Frontal cortex (tissue), 4 donors: Measurements from ENCODE around the gene PLXNB1. TPM values are rescaled to one million over a fixed set of nuclear protein-coding genes. Genes with fewer than 3 reads are reported as not detected.

Source experiments
- DNase-seq, 2 donors: peaks; one replicate each; pipeline ENCODE4 v3.0.0; 2012; ENCODE audit warnings: low spot score in 2 of 2
- FAIRE-seq: peaks from 2 replicates; lab custom pipeline; 2012; peaks lifted over from hg19 to GRCh38; lab: Jason Lieb, UNC
- total RNA-seq: library from RNA; depleted of rRNA; stranded (reverse); fragments of >200 nt; gene quantifications from one replicate; pipeline ENCODE4 v1.2.3, GENCODE V29; 2014
- donor health status: control.
- donor health status: control.
- donor health status: control.

Gene PLXNB1
- total RNA-seq, 1 donor from 2014 or later: 32.2 TPM

DNA sequence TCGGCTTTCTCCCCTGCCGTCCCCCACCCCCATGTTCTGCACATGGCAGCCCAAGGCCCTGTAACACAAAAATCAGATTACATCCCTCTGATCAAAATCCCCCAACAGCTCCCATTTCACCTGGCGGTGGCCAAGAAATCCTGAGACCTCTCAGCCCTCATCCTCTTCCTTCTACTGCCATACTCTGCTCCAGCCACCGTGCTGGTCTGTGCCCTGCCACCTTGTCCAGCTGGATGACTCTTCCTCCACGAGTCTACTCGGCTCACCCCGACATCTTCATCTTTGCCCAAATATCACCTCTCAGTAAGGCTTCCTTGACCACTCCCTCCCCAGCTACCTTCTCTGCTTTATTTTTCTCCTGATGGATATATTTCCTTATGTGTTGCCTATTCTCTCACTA is 7.0 kb upstream of the PLXNB1 start:
- DNase-seq (no peak), FAIRE-seq (no peak)

DNA sequence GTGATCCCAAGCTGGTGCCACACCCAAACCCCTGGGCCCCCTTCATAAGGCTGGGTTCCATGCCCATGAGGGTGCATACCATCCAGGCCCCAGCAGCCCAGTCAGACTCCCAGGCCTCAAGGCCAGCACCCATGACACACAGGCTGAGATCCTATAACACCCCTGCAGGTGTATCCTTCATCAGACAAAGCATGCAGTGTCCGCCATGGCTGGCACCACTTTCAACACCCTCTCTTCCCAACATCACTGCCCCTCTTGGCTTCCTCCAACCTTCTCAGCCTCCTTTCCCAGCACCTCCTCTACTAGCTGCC is 6.5 kb upstream of the PLXNB1 start:
- no peak for FAIRE-seq

DNA sequence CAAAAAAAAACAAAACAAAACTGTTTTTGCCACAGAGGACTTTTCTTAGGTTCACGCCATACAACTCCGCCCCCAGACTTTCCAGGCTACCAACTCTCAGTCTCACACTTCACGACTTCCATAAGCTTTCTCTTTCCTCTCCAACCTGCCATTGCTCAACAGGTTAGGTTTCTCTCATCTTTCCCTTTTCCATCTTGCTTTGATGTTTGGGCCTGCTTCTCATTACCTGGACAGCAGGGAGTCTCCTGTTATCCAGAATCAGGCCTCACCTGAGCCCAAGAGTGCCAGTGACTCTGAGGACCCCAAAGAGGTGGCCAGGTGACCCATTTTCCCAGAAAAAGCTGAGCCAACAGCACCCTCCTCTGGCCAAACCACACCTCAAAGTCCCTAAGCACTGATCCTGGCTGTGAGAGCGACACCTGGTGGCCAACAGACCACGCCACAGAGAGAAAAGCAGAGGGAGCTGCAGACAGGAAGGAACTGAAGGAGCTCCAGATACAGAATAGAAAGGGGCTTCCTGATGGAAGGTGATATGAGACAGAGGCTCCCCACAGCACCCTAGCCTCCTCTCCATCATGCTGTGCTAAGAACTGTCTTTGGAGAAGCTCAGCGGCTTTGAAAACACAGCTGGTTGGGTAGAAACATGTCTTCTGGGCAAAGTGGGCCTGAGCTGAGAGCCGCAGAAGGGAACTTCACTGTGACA is 6.0 kb upstream of the PLXNB1 start:
- FAIRE-seq: no peak

More for the DNA sequence above, 6.5 kb upstream of the PLXNB1 start:
- no peak for DNase-seq

DNA sequence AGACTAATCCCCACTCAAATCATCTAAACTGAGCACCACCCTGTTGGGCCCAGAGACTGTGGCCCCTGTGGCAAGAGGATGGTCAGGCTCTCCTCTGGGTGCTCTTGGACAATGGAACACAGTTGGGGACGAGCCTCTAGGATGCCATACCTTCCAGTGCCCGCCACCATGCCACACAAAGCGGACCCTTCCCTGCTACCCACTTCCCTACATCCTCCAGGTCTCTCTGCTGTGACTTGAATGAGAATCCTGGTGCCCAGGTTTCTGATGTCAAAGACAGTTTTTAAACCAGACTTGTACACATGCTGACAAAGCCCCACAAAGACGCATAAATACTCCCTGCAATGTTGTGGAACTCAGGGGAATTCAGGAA is 5.3 kb upstream of the PLXNB1 start:
- FAIRE-seq: no peak
- no peak for DNase-seq

More for the DNA sequence above, 6.0 kb upstream of the PLXNB1 start:
- DNase-seq: peak; percentile 81 to 85

DNA sequence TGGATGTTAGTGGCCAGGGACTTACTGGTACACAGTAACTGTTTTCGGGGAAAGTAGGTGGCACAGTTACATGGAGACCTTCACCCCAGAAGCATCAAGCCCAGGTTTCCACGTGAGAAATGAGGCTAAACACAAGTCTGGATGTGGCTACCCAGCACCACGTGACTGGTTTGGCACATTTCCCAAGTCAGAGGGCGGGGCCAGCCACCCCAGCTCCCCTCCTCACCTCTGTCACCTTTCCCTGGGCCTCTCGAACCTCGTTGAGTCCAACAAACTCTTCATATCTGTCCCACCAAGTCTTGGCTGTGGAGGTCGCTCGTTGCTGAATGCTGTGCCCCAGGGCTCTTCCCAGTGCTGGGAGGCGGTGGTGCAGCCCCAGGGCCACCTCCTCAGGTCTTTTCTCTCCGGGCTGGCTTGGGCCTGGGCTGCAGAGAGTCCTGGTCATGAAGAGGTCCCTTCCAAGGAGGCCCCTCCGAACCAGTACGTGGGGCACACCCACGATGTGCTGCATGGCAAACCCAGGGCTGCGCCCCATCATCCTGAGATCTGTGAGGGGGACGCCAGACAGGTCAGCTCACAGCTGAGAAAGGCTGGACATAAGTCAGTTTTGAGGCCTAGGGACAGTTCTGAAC is 4.8 kb upstream of the PLXNB1 start:
- FAIRE-seq (no peak), DNase-seq (no peak)

DNA sequence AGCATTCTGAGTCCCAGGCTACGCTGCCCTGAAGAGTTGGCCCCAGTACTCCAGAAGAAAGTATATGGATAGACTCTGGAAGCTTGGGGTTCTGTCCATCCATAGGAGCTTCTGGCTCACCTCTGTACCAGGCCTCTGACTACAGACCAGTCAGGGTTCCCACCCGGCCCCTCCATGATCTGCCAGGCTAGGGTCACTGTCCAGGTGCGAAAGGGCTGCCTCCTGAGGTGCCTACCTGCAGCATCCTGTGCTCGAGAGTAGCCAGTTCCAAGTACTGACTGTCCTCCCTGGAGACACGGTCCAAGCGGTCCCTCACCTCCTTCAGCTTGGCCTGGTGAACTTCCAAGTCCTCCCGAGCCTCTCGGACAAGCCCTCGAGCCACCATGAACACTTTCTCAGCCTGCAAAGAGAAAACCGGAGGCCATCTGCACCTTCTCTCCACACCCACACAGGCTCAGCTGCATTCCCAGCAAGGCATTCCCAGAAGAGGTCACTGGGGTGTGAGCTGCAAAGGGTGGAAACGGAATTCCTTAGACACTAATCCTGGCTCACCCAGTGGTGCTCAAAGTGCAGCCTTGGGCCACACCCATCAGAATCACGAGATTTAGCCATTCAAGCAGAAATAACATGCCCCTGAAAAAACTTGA is 3.7 kb upstream of the PLXNB1 start:
- no peak for FAIRE-seq
- no peak for DNase-seq

DNA sequence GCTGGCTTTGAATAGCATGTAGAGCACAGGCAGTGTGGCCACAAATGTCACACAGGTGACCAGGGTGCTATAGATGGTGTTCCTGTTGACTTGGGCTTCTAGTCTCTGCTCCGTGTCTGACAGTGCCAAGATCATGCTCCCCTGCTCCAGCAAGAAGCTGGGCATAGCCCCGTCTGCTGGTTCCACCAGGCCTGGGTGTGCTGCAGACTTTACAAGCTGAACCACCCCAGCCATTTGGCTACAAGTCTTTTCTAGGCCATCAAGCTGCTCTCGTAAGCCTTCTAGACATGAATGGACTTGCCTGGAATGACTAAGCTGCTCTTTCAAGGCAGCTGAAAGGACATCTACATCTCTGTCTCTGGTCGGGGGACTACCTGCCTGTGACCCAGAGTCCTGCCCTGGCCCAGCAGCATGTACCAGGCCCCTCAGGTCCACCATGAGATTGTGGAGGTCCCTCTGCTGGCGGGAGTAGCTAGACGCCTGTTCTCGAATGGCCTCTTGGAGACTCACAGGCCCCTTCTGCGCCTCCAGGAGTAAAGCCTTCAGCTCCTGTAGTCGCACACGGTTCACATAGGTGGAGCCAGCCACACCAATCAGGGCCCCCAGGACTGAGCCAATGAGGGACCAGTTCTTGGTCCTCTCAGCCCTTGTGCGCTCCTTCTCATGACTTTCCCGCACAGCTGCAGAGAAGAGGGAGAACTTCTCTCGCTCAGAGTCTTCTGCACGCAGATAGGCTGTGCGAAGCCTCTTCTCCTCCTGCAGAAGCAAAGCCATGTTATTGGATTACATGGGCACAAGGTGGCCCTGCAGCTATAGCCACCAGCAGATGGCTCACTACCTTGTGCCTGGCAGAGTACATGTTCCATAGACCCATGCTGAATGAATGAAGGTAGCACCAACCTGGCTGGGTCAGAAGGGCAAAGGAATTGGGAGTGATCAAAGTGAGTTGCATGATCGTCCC is 2.8 kb upstream of the PLXNB1 start:
- FAIRE-seq: no peak
- DNase-seq: no peak

DNA sequence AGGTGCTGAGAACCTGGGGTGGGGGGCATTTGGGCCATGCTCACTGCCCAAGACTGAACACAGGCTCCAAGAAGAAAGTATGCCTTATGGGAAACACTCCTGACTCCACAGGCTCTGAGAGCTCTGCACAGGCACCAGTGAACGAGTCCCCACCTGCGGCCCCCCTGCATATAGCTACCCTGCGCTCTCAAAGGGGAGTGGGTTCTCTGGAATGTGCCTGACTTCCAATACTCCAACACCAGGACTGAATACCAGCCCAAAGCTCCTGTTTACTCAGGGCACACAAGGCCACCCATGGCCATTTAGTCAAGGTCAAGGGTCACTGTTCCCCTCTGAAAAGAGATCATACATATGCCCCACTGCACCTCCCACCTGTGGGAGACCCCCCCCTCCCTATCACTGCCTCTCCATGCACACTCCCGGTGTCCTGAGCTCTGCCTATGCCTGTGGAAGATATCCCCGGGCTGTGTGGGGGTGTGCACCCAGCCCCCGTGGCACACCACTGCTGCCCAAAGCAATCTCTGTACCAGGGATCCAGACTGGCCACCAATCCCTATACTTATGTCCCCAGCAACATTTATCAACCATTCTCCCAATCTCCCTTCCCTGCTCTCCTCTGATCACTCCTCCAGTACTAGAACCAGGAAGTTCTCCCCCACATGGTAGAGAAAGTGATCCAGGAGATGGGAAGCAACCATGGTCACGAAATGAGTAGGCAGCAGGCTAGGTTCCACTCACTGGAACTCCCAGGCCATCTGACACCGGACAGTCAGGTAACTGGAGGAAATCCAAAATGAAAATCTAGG is 1.5 kb upstream of the PLXNB1 start:
- no peak for FAIRE-seq
- DNase-seq: no peak

DNA sequence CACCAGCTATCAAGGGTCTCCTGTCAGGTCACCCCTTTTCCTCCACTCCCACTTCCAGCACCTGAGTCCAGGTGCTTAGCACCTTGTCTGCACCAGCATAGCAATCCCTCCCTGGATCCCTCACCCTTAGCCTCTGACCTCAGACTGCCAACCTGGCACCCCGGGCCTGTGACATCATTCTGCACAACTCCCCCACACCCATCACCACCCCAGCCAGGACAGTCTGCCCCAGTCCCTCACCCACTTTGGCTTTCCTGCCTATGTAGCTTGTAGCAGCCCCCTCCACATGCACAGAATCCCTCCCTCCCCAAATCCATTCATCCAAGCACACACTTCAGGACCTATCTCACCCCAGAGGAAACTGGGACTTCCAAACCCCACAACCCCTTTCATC is 819 bp upstream of the PLXNB1 start:
- no peak for FAIRE-seq
- no peak for DNase-seq

DNA sequence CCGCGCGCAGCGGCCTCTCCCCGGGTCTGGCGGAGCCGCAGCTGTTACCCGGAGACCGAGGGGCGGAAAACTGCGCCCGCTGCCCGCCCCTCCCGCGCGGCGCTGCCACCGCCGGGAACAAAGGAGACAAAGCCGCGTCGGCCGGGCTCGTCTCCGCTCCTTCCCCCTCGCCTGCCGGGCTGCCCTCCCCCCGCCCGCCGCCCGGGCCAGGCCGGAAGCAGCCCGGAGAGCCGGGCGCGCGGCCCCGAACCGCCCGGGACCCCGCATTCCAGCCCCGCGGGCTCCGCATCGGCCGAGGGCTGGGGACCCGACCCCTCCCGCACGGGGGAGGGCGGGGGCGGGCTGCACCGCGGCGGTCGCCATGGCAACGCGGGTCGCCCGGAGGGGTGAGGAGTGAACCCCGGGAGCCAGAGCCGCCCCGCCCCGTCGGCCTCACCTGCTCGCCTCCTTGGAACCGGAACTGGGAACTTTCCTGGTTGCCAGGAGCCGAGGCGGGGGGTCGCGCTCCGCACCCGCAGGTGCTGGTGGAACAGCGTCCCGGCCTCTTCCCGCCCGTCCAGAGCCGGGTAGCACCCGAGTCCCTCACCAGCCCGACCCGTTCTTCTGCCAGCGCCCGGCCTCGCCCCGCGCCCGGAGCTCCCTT is 448 bp downstream of the PLXNB1 start:
- DNase-seq (peak; percentile 86 to 88), FAIRE-seq (no peak)

DNA sequence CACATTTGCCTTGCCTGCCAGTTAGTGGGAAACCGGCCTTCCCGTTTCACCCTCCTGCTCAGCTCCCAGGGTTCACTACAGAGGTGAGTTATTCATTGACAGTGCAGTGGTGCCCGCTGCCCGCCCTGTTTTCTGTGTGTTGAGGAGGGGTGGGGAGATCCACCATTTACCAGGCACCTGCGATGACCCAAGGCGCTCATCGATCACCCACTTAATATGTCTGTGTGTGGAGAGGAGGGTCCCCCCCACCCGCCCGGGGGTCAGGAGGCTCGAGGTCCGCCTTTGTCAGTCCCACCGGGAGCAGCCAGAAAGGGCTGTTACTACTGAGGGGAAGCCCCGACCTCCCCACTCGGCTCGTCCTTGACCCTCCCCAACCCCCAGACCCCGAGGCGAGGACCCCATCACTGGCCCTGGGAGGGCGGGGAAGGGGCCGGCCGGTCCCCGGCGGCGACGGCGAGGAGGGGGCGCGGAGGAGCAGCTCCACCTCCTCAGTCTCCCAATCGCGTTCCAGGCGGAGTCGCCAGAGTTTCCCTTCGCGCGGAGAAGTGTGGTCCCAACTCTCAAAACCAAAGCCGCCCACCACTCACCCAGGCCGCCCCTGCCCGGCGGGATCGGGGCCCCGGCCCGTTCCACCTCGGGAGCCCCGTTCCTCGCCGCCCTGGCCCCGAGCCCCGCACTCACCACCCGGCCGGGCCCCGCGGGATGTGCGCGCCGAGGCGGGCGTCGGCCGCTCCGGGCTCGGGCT is 1.1 kb downstream of the PLXNB1 start:
- FAIRE-seq: no peak
- DNase-seq: peak in 1 of 2 donors; percentile 65

DNA sequence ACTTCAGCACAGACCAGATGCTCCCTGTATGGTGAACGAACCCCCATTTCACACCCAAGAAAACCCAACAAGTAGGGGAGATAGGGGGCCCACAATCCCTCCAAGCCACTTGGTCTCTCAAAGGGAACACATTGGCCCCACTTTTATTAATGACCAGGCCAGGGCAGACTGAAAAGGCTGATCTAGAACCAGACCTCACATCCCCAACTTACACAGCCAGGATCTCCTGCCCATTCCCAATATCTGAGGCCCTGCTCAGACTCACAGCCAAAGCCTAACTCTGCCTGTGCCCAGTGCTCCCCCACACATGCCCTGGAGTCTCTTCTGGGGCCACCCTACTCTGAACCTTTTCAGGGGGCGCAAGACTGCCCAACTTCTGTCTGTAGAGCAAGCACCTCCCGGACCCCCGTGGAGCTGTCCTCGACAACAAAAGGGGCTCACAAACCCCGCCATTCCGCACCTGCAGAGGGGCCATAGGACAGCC is 1.8 kb downstream of the PLXNB1 start:
- no peak for FAIRE-seq

DNA sequence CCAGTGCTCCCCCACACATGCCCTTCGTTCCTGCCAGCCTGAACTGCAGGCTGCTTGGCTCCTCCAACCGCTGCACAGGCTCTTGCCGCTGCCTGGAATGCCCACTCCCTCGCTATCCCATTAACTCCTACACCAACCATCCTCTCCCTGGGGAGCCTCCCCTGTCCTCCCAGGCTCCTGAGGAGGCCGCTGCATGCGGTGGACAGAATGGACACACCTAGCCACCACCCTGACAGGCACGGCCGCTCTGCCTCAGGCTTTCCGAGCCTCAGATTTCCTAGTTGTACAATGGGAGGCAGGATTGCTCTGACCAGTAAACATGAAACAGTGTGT is 2.3 kb downstream of the PLXNB1 start:
- no peak for DNase-seq
- FAIRE-seq: no peak

More for the DNA sequence above, 1.8 kb downstream of the PLXNB1 start:
- no peak for DNase-seq

DNA sequence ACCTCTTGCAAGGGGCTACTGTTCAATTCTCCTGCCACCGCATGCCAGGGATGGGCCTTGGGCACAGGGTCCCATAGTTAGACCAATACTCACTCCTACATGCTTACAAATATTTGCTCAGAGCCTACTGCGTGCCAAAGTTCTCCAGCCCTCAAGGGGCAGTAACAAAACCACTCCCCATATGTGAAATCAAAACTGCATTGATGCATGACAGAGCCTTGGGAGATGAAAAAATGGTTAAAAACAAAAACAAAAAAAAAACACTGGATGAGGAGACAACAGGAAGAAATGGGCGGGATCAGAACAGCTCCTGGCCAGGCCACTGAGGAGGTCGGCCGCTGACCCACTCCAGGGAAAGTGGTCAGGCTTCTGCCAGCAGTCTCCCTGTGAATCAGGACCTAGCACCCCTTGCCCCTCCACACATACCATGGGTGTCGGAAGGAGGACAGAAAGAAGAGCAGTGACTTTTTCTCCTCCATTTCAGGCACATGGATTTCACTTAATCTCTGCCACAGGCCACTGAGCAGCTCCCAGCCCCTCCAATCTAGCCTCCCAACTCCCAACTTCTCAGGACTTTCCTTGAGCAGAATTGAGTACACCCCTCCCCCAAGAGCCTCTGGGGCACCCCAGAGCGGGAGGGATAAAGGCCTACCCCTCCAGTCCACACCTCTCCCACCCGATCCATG is 2.8 kb downstream of the PLXNB1 start:
- DNase-seq (no peak), FAIRE-seq (no peak)

DNA sequence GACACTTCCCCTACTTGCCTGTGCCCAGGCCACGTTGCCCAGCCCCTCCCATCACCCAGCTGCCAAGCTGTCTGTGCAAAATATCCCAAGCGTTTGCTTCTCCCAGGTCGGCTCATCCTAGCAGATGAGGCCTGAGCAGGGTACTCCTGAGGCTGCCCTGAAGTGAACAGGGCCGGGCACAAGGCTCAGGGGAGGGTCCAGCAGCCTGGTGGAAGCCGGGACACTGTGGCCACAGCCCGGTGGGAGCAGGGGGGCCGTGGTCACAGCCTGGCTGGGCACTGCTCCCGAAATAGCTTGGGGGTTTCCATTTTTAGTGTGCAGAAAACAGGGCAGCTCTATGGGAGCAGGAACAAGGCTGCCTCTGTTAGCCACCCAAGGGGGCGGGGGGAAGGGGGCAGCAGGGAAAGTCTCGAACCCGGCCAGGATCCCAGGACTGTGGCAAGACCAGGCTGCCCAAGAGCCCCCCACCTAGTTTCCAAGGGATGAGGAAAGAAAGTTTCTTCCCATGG is 3.4 kb downstream of the PLXNB1 start:
- FAIRE-seq (no peak), DNase-seq (peak; percentile 74 to 86)

DNA sequence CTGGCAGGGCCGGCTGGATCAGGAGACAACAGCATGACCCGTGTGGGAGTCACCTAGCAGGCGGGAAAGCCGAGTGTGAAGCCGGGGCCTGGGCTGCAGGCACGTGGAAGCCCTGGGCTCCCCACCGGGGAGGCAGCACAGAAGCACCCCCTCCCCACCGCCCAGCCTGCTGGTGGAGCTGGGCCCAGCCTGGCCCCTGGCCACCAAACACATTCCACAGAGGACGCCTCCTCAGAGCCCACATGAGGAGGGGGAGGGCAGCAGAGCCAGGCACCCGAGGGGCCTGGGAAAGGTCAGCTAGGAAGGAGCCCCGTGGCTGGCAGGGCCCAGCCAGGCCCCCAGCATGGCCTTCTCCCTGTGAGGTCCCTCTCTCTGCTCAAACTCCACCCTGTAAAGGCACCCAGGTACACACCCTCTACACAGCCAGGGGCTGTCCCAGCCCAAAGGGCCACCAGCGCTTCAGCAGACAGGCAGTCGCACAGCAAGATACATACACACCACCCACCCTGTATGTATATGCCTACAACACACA is 4.5 kb downstream of the PLXNB1 start:
- DNase-seq (peak in 1 of 2 donors; percentile 56), FAIRE-seq (no peak)
